Cardiac septum (tissue), 1 donor: ENCODE data around the gene KLK11. TPM values are rescaled to one million over a fixed set of nuclear protein-coding genes. Genes with fewer than 3 reads are reported as not detected.

Source experiments
- DNase-seq: peaks from one replicate; pipeline ENCODE4 v3.0.0-alpha.2; 2020; ENCODE audit warnings: low spot score
- intact Hi-C: fragments of 100-400 bp; cut with DNase I; formaldehyde crosslinking; loops from one replicate; pipeline ENCODE4 v1.14.0; 2022
- total RNA-seq: library from RNA; stranded (reverse); fragmentation: NEBNext Ultra II Directional; extraction: Animal tissue kit (Norgen Biotek cat#: 25700); gene quantifications from one replicate; pipeline ENCODE4 v1.2.1, GENCODE V29; 2021
- donor health status: DM: no; HTN: no; CAD: no.

Gene KLK11
- total RNA-seq, 1 donor from 2014 or later, result not detected

- intact Hi-C loops, result no loop called here
- no peak for DNase-seq
Measured at GRCh38 chr19:50980208-50980607, 46.2 kb downstream of the KLK11 start.

- DNase-seq, result no peak
- intact Hi-C loops, result no loop called here
Measured at GRCh38 chr19:50979758-50980157, 46.7 kb downstream of the KLK11 start.

- intact Hi-C loops, result no loop called here
- DNase-seq, result no peak
Measured at GRCh38 chr19:50978772-50979390, 47.5 kb downstream of the KLK11 start.

- DNase-seq, result no peak
- intact Hi-C loops, result no loop called here
Measured at GRCh38 chr19:50977626-50978025, 48.8 kb downstream of the KLK11 start.

GRCh38 chr19:50975766-50976165, 50.6 kb downstream of the KLK11 start:
- DNase-seq, result no peak
- intact Hi-C loops, result no loop called here

GRCh38 chr19:50974702-50975556, 51.5 kb downstream of the KLK11 start:
- DNase-seq, result no peak
- intact Hi-C loops, result no loop called here

- no peak for DNase-seq
- intact Hi-C loops, result no loop called here
Measured at GRCh38 chr19:50972795-50973376, 53.5 kb downstream of the KLK11 start.

Other genes starting within 250 kb of the KLK11 start
- gene ACP4, start 236.2 kb downstream of the KLK11 start, total RNA-seq, result not detected
- not detected for gene KLK1, start 202.8 kb downstream of the KLK11 start, total RNA-seq
- not detected for gene KLK15, start 193.0 kb downstream of the KLK11 start, total RNA-seq
- gene KLK3, start 171.7 kb downstream of the KLK11 start, total RNA-seq, result not detected
- gene KLK2, start 153.2 kb downstream of the KLK11 start, total RNA-seq, result not detected
- gene KLK4, start 115.2 kb downstream of the KLK11 start, total RNA-seq, result not detected
- gene KLK5, start 73.6 kb downstream of the KLK11 start, total RNA-seq, result not detected
- gene KLK6, start 57.0 kb downstream of the KLK11 start, total RNA-seq, result not detected
- gene KLK7, start 42.7 kb downstream of the KLK11 start, total RNA-seq, result not detected
- not detected for gene KLK8, start 25.0 kb downstream of the KLK11 start, total RNA-seq
- not detected for gene KLK10, start 6.9 kb downstream of the KLK11 start, total RNA-seq
- not detected for gene KLK12, start 8.4 kb upstream of the KLK11 start, total RNA-seq
- not detected for gene KLK13, start 38.5 kb upstream of the KLK11 start, total RNA-seq
- 0.32 TPM for gene KLK14, start 56.3 kb upstream of the KLK11 start, total RNA-seq
- gene CTU1, start 81.8 kb upstream of the KLK11 start, total RNA-seq, result 4.2 TPM
- gene SIGLEC9, start 98.3 kb upstream of the KLK11 start, total RNA-seq, result 1.4 TPM
- gene SIGLEC7, start 115.7 kb upstream of the KLK11 start, total RNA-seq, result 0.70 TPM
- gene CD33, start 198.5 kb upstream of the KLK11 start, total RNA-seq, result 1.4 TPM
- gene SIGLECL1, start 224.5 kb upstream of the KLK11 start, total RNA-seq, result not detected